ENCODE data around the gene TBC1D9. TPM values are rescaled to one million over a fixed set of nuclear protein-coding genes. Genes with fewer than 3 reads are reported as not detected.

Gene TBC1D9
- total and polyA plus RNA-seq, 2 experiments from 2014 or later, result 4.4 to 14.4 TPM

DNA sequence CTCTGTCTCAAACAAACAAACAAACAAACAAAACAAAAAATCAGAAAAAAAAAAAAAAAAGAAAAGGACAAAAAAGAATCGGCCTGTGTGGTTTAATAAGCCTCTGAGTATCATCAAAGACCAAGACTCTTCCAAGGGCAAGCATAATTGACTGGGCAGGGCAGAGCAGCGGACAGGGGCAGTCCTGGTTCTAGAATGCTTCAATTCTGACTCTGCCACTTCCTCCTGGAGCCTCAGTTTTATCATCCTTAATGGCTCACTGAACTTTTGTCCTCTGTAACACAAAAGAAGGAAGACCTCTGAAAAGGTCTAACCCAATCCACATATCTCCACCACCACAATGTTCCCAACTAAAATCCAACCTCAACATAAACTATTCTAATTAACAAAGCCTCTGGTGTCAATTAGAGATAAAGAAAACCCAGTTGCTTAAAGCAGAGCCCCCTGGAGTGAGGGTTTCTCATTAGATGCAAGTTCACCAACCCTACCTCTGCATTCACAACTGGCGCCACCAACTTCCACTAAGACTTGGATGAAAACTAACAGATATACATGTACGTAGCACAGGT lies 51.7 kb downstream of the TBC1D9 start:
- no peak overlapping the region for H2AFZ ChIP-seq
- WGBS, 2 experiments (ENCODE audit: low coverage in 1 of 2, low lambda C conversion rate in 2 of 2, missing lambda C conversion rate in 2 of 2), result 91 to 93% methylated on average over 4 of the region's 4 CpGs
- peaks cover 13% of the 10 kb centered on the region; the same call in 1 of the 2 replicates for H3K79me2 ChIP-seq (ENCODE audit: insufficient read depth)
- no peaks in the 10 kb centered on the region for H3K9me2 ChIP-seq (ENCODE audit: insufficient read depth)
- no peaks in the 10 kb centered on the region for H3K4me1 ChIP-seq (ENCODE audit: insufficient read depth)
- DNase-seq, result no peak
- no peaks in the 10 kb centered on the region for H4K20me1 ChIP-seq (ENCODE audit: insufficient read depth)
- H3K4me3 ChIP-seq, result no peak overlapping the region
- H3K36me3 ChIP-seq (ENCODE audit: low read depth), result no peaks in the 10 kb centered on the region
- H3F3A ChIP-seq (ENCODE audit: insufficient read depth), result no peaks in the 10 kb centered on the region
- H3K9me3 ChIP-seq (ENCODE audit: low read depth), result no peaks in the 10 kb centered on the region
- in situ Hi-C loops (cut with MboI), result no loop called here
- no peak overlapping the region for H3K9ac ChIP-seq
- H3K27me3 ChIP-seq (replicated peaks; ENCODE audit: insufficient read depth), result no peaks in the 10 kb centered on the region
- H3K27ac ChIP-seq, result no peak overlapping the region
- no peak for TF ChIP-seq EZH2 (IDR thresholded peaks at IDR 0.05; ENCODE audit: insufficient read depth, poor library complexity, severe bottlenecking)
- no peak for TF ChIP-seq EZH2phosphoT487 (IDR thresholded peaks at IDR 0.05; ENCODE audit: insufficient read depth, low read depth)
- no peak overlapping the region for H3K4me2 ChIP-seq (ENCODE audit: unreplicated experiment)

DNA sequence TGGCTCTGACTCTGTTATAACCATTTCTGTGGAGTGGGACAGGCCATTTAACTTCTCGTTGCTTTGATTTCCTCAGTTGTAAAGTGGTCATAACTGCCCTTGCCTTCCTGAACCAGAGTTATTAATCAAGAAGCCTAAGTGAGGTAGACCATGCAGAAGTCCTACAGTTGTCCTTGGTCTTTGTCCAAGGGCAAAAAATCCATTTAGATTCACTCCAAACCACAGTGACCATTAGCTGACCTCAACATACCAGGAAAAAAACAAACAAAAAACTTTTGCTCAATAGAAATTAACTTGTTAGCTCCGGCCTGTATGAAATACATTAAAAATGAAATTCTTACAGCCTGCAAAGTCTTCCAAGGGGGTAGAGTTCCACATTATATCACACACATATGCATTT lies 52.7 kb downstream of the TBC1D9 start:
- Histone ChIP-seq H3K9ac (no peak overlapping the region), H3K27me3 (replicated peaks; ENCODE audit: insufficient read depth) (no peaks in the 10 kb centered on the region), H3K9me3 (ENCODE audit: low read depth) (no peaks in the 10 kb centered on the region), H3K79me2 (ENCODE audit: insufficient read depth) (peaks cover 13% of the 10 kb centered on the region; the same call in 1 of the 2 replicates), H3K9me2 (ENCODE audit: insufficient read depth) (no peaks in the 10 kb centered on the region), H3K4me2 (ENCODE audit: unreplicated experiment) (no peak overlapping the region), H3K27ac (no peak overlapping the region), H3K4me3 (no peak overlapping the region), H4K20me1 (ENCODE audit: insufficient read depth) (no peaks in the 10 kb centered on the region), H3K4me1 (ENCODE audit: insufficient read depth) (no peaks in the 10 kb centered on the region), H3K36me3 (ENCODE audit: low read depth) (no peaks in the 10 kb centered on the region), H2AFZ (no peak overlapping the region), H3F3A (ENCODE audit: insufficient read depth) (no peaks in the 10 kb centered on the region)
- no peak for DNase-seq
- TF ChIP-seq EZH2 (IDR thresholded peaks at IDR 0.05; ENCODE audit: insufficient read depth, poor library complexity, severe bottlenecking), result no peak
- TF ChIP-seq EZH2phosphoT487 (IDR thresholded peaks at IDR 0.05; ENCODE audit: insufficient read depth, low read depth), result no peak
- in situ Hi-C loops (cut with MboI), result no loop called here
- 93 to 100% methylated on average over 2 of the region's 2 CpGs for WGBS, 2 experiments (ENCODE audit: low coverage in 1 of 2, low lambda C conversion rate in 2 of 2, missing lambda C conversion rate in 2 of 2)

DNA sequence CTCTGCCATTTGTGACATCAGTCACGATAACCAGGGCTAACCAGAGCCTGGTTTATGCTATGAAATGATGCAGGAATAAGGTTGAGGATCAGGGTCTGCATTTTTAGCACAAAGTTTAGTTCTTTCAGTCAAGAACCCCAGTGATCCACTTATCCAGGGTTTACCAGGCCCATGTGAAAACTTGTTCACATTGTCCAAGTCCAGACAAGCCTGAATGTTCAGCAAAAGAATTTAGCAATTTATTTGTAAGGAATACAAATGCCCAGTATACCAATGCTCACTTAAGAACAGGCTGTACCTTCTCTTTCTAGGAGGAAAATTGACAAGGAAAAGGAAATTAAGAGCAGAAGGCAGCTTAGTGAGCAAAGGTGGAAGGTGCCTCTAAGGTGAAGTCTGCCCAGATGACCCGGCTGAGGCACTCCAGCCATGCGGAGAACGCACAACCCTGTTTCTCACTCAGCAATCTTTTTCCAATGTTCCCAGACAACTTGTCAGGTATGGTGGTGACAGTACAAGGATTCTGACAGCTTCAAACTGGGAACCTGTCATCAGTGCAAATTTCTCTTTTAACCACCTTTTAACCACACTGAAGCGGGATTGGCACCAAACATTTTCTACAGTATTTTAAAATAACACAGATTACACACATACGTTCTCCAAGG lies 54.0 kb downstream of the TBC1D9 start:
- no peaks in the 10 kb centered on the region for H3F3A ChIP-seq (ENCODE audit: insufficient read depth)
- H3K4me2 ChIP-seq (ENCODE audit: unreplicated experiment), result no peak overlapping the region
- no peaks in the 10 kb centered on the region for H4K20me1 ChIP-seq (ENCODE audit: insufficient read depth)
- no peaks in the 10 kb centered on the region for H3K9me2 ChIP-seq (ENCODE audit: insufficient read depth)
- H2AFZ ChIP-seq, result no peak overlapping the region
- in situ Hi-C loops (cut with MboI), result no loop called here
- H3K27ac ChIP-seq, result no peak overlapping the region
- no peaks in the 10 kb centered on the region for H3K27me3 ChIP-seq (replicated peaks; ENCODE audit: insufficient read depth)
- H3K4me1 ChIP-seq (ENCODE audit: insufficient read depth), result no peaks in the 10 kb centered on the region
- no peaks in the 10 kb centered on the region for H3K9me3 ChIP-seq (ENCODE audit: low read depth)
- no peak overlapping the region for H3K4me3 ChIP-seq
- no peaks in the 10 kb centered on the region for H3K36me3 ChIP-seq (ENCODE audit: low read depth)
- no peak for DNase-seq
- peaks cover 13% of the 10 kb centered on the region; the same call in 1 of the 2 replicates for H3K79me2 ChIP-seq (ENCODE audit: insufficient read depth)
- H3K9ac ChIP-seq, result no peak overlapping the region
- WGBS, 2 experiments (ENCODE audit: low coverage in 1 of 2, low lambda C conversion rate in 2 of 2, missing lambda C conversion rate in 2 of 2), result 98 to 100% methylated on average over 6 of the region's 6 CpGs
- no peak for TF ChIP-seq EZH2 (IDR thresholded peaks at IDR 0.05; ENCODE audit: insufficient read depth, poor library complexity, severe bottlenecking)
- no peak for TF ChIP-seq EZH2phosphoT487 (IDR thresholded peaks at IDR 0.05; ENCODE audit: insufficient read depth, low read depth)

DNA sequence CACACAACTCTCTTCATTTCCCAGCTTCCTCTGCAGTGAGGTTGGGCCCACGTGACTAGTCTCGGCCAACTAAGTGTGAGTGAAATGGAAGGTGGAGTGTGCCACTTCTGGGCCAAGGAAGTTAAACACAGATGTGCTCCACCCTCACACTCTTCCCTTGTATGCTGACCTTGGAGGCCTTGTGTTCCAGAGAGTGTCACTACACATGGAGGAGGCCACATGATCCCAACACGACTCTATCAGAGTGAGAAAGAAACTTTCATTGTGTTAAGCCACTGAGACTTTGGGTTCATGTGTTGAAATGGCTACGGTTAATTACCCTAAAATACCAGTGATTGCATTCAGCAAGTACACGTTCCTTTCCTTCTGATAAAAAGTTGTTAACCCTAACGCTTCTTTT lies 55.1 kb downstream of the TBC1D9 start:
- no peaks in the 10 kb centered on the region for H3K9me3 ChIP-seq (ENCODE audit: low read depth)
- no peaks in the 10 kb centered on the region for H3K36me3 ChIP-seq (ENCODE audit: low read depth)
- no peak overlapping the region for H3K4me3 ChIP-seq
- H3K9ac ChIP-seq, result no peak overlapping the region
- no peak for DNase-seq
- no peak overlapping the region for H3K4me2 ChIP-seq (ENCODE audit: unreplicated experiment)
- H3K27me3 ChIP-seq (replicated peaks; ENCODE audit: insufficient read depth), result no peaks in the 10 kb centered on the region
- no peak overlapping the region for H2AFZ ChIP-seq
- no peaks in the 10 kb centered on the region for H4K20me1 ChIP-seq (ENCODE audit: insufficient read depth)
- no peaks in the 10 kb centered on the region for H3F3A ChIP-seq (ENCODE audit: insufficient read depth)
- 90 to 94% methylated on average over 6 of the region's 6 CpGs for WGBS, 2 experiments (ENCODE audit: low coverage in 1 of 2, low lambda C conversion rate in 2 of 2, missing lambda C conversion rate in 2 of 2)
- no peak for TF ChIP-seq EZH2 (IDR thresholded peaks at IDR 0.05; ENCODE audit: insufficient read depth, poor library complexity, severe bottlenecking)
- no peak for TF ChIP-seq EZH2phosphoT487 (IDR thresholded peaks at IDR 0.05; ENCODE audit: insufficient read depth, low read depth)
- in situ Hi-C loops (cut with MboI), result no loop called here
- no peaks in the 10 kb centered on the region for H3K4me1 ChIP-seq (ENCODE audit: insufficient read depth)
- no peaks in the 10 kb centered on the region for H3K9me2 ChIP-seq (ENCODE audit: insufficient read depth)
- H3K27ac ChIP-seq, result no peak overlapping the region
- peaks cover 13% of the 10 kb centered on the region; the same call in 1 of the 2 replicates for H3K79me2 ChIP-seq (ENCODE audit: insufficient read depth)

Data from GM23248 (cell line).